SW 1271 (cell line): ENCODE results near the gene TNFRSF19.
"Not testable (repeated sequence)": the region's sequence is repeated elsewhere in the genome, so short reads cannot be mapped to it uniquely, and the experiment has no call there.

Source experiments
- DNase-seq, 2 experiments: peaks; one replicate each; lab custom pipeline; 2025; lab: John Stamatoyannopoulos, UW

TNFRSF19 gene

DNA sequence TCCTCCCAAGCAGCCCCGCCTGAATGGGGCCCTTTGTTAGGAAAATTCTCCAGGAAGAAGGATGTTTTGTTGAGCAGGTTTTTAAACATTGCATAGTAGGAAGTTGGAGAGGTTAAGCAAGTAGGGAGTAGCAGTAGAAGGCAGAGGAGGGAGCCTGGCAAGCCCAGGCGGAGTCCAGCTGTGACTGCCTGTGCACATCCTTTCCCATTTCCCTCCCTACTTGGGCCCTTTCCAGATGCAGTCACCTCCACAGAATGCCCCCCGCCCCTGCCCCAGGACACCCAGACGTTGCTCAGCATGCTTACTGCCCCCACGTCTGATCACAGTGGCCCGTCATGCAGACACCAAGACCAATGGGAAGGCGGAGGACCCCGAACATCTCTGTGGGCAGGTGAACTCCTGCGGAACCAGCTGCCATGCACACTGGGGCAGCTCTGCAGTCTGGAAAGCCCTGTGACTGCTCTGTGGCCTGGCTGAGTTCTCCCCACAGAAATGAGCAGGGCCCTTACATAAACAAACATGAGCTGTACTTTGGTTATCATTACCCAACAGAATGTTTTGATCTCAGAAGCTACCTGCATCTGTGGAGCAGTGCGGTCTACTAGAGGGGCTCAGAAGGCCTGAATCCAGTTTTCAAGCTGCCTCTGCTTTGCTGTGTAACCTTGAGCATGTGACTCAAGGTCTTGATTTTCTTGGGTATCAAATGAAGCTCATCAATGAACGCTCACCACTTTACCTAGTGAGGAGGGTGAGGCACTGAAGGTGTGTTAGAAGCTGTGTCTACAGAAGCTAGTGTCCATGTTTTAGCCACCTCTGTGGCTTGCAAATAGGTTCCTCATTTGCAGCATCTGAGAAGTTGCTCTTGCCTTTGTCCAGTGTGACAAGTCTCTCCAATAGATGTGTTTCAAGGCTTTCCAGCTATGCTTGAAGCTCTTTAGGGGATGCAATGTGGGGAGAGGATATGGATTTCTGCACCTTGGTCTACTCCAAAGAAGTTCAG is 84.2 kb downstream of the TNFRSF19 start:
- DNase-seq: no peak

DNA sequence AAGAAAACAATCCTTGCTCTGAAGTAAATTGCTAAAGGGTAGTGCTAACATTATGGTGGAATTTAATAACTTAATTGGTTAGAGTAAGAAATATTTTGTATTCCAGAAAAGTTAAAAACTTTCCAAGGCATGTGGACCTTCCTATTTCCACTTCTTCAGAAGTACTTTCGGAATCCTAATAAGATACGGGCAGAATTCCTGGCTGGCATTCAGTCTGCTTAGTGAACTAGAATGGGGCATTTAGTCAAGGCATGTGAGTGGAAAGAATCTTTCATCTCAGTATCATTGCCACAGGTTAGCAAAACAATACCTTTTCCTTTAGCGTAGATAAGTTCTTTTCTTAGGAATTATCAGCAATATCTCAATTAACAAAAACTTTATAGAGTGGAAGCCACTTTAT is 85.1 kb downstream of the TNFRSF19 start:
- DNase-seq: no peak

DNA sequence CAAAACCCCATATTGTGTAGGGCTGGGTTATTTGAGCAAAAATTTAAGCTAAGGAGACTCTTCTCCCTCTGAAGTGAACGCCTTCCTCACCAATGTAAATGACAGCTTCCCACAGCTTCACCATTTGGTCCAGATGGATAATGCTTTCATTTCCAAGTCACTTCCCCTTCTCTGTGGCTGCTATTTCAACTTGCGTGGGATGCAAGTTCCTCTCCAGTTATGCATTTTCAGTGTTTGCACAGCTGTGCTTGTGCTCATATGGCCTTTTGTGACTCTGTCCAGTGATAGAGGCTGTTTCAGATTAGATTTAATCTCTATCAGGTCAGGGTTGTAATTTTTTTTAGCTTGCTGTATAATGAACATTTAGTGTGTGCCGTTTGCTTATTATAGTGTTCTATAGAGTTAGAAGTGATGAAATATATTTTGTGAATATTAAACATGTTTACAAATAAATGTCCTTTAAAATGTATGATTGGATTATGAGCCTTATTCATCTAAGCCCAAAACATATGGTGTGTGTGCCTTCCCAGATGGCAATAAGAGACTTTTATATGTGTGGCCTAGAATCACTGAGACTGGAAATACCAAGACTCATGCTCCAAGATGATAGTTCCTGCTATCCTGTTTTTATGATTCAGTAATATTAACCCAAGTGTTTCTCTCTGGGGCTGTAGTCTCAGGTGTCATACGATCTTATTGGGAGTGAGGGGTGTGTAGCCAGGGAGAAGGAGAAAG is 86.6 kb downstream of the TNFRSF19 start:
- no peak for DNase-seq

DNA sequence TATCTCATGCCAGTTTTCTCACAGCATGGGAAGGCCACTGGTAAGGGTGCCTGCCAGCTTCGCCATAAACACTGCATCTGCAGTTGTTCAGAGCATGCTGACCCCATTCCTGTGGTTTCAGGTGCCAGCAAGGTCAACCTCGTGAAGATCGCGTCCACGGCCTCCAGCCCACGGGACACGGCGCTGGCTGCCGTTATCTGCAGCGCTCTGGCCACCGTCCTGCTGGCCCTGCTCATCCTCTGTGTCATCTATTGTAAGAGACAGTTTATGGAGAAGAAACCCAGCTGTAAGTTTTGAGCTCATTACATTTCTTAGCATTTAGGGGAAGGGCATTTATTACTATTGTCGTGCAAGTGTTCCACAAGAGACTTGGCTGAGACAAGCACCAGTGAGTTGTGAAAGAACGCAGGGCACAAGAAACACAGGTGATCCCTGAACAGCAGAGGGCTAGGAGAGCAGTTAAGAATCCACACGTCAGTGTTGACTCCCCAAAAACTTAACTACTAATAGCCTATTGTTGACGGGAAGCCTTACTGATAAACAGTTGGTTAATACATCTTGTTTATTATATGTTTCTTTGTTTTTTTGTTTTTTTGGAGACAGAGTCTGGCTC is 88.8 kb downstream of the TNFRSF19 start:
- no peak for DNase-seq

DNA sequence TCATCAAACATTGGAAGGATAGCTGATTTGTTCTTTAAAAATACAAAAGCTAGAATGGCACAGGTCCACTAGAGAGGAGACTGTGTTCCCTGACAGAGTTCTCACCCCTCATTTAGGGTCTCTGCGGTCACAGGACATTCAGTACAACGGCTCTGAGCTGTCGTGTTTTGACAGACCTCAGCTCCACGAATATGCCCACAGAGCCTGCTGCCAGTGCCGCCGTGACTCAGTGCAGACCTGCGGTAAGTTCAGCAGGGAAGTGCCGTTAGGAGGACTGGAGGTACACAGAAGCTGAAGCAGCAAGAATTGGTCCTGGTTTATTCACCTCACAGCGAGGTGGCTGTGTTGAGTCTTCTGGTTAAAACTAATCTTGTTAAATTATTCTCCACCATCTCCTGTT is 90.0 kb downstream of the TNFRSF19 start:
- no peak for DNase-seq

- DNase-seq: no peak
These were observed 96.4 kb downstream of the TNFRSF19 start for GRCh38 chr13:23666582-23666981.

GRCh38 chr13:23667750-23668149 is 97.5 kb downstream of the TNFRSF19 start:
- DNase-seq: no peak

- no peak for DNase-seq
These were observed 98.3 kb downstream of the TNFRSF19 start for GRCh38 chr13:23668562-23668961.

DNA sequence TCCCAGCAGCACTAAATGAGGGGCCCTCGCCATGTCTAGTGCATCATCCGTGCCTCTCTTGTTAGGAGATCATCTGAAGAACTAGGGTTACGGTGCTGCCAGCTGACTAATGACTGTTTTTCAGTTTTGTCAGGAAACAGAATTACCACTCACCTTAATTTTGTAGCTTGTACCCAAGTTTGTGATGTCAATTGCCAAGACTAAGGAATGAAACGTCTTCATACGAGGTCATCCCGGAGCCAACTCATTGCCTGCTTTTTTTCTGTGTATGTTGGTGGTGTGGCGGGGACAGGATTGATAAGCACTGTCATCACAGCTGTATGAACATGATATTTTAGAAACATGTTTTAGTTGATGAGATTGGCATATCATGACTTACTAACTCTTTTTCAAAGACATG is 100.6 kb downstream of the TNFRSF19 start:
- DNase-seq: no peak

DNA sequence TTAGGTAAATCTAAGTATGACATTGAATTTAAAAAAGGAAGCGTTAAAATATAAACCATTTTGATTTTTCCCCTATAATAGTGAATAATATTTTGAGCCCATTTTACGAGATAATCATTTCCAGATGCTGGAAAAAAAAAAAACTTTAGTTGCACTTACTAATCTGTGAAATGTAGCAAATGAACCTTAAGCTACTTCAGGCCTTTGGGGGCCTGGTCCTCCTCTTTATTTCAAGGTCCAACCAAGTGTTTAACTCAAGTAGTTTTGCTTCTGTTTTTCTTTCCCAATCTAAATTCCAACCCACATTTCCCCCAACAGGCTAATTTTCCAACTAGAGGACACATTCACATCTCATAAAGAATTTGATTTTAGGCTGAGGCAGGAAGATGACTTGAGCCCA is 101.2 kb downstream of the TNFRSF19 start:
- no peak for DNase-seq

DNA sequence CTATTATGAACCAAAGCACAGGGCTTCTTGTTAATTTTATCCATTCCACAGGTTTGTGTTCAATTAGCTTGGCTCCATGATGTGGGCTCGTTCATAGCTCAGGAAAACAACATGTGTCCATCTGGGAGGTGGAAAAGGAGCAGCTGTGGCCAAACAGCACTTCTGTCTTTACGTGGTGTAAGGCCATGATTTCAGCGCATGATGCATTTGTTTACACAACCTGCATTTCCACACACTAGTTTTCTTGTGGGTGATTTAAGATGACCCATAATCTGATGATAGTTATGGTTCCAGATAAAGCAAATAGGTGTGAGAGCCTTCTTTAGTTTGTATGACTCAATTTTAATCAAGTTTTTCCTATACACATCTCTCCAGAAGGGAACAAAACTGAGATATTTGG is 101.7 kb downstream of the TNFRSF19 start:
- no peak for DNase-seq

DNA sequence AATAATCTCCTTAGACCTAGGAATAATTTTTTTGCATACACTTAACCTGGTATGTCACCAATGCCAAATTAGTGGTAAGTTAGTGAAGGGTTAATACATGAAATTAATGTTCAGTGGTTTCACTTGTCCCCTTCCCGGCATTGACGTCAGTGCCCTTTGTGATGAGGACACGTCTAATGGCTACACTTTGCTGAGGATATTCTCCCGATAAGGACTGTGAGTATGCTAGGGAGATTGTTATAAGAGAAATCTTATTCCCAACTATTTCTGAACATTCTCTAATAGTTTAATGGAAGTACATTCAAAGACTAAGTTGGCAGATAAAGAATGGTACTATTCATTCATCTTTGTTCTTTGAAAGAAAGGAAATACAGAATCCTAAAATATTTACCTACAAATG is 102.4 kb downstream of the TNFRSF19 start:
- no peak for DNase-seq

GRCh38 chr13:23673354-23673753 is 103.1 kb downstream of the TNFRSF19 start:
- no peak for DNase-seq

GRCh38 chr13:23673867-23674605 is 103.8 kb downstream of the TNFRSF19 start:
- DNase-seq: no peak

- DNase-seq: no peak
These were observed 104.8 kb downstream of the TNFRSF19 start for GRCh38 chr13:23674795-23675640.

DNA sequence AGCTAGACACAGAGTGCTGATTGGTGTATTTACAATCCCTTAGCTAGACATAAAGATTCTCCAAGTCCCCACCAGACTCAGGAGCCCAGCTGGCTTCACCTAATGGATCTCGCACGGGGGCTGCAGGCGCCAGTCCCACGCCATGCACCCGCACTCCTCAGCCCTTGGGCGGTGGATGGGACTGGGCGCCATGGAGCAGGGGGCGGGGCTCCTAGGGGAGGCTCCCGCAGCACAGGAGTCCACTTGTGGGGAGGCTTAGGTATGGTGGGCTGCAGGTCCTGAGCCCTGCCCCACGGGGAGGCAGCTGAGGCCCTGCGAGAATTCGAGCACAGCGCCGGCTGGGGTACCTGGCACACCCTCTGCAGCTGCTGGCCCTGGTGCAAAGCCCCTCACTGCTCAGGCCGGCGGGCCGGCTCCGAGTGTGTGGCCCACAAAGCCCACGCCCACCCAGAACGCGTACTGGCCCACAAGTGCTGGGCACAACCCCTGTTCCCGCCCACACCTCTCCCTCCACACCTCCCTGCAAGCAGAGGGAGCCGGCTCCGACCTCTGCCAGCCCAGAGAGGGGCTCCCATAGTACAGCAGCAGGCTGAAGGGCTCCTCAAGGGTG is 107.6 kb downstream of the TNFRSF19 start:
- DNase-seq: not testable (repeated sequence)

DNA sequence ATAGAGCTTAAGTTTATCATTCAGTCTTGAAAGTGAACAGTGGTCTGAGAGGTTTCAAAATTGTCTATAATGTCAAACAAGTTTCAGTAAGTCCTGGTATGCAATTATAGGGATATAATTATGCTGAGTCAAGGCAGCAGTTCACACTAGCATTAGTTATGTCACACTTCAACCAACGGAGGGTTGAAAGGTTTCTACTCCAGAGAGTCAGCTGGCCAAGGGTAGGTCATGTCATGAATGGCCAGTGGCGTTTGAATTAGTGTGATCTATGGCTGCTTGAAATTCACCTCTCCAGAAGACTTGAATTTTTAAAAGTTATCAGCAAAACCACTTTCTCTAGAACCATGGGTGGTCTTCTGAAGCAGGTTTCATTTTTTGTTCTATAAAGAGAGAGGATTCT is 108.6 kb downstream of the TNFRSF19 start:
- DNase-seq: no peak

DNA sequence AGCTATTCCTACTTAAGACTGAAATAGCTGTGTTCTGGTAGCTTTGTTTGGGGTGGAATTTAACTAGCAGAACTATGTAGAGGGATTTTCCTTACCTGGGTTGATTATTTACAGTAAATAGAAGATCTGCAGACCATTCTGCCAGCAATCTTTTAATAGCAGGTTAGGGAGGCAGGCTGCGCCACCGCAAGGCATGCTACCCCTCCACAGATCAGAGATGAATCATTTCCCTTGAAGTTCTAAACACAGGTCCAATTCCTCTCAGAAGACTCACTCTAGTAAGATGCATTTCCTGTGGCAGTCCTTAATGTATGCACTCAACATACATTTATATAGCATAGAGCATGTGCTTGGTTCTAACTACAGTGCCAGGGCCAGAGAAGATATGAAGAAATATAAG is 109.0 kb downstream of the TNFRSF19 start:
- DNase-seq: no peak

GRCh38 chr13:23680845-23681669 is 110.8 kb downstream of the TNFRSF19 start:
- no peak for DNase-seq

DNA sequence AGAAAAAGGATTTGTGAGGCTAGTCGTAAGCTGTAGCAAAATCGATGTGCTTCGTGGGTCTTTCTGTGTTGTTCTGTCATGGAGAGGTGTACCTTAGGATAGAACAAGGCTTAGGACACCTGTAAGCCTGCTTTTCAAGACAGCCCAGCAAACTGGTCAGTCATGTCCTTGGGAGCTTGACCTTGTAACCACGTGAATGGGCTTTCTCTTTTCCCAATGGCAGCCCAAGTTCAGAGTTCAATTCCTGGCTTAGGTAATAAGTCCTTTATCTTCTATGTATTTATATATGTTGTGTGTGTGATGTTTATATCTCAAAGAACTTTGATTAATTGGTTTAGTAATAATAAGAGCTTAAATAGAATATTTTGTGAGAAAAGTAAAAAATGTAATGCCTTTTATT is 112.9 kb downstream of the TNFRSF19 start:
- DNase-seq: no peak
